Measurements from ENCODE around the gene STAT5B. TPM values are rescaled to one million over a fixed set of nuclear protein-coding genes. Genes with fewer than 3 reads are reported as not detected.

The STAT5B gene
- total RNA-seq, 2 experiments from 2014 or later: 128 to 129 TPM

GRCh38 chr17:42201458-42201772 lies 74.8 kb downstream of the STAT5B start:
- ChIA-PET POLR2A (interaction anchor here (0.9 to 1.2 kb wide), 2 partner anchors 20 to 28 kb away, joined by 3 to 4 read pairs; partner anchors contain the start of gene KCNH4), CTCF (interaction anchor here (1.1 kb wide), 1 partner anchor 80 kb away, joined by 3 read pairs; no protein-coding TSS in a partner anchor)
- H3K27ac Mint-ChIP-seq: no peak overlapping the region

GRCh38 chr17:42200706-42201457 lies 75.3 kb downstream of the STAT5B start:
- Mint-ChIP-seq H3K9me3 (no peaks in the 10 kb centered on the region), H3K27ac (peak overlapping the region; percentile 46), H3K36me3 (ENCODE audit: low read depth) (peaks cover 20% of the 10 kb centered on the region), H3K4me3 (no peak overlapping the region), H3K27me3 (no peaks in the 10 kb centered on the region), H3K4me1 (ENCODE audit: low read depth) (no peaks in the 10 kb centered on the region)
- TF ChIP-seq CTCF (IDR thresholded peaks at IDR 0.05): no peak
- no peak for DNase-seq
- intact Hi-C loops (cut with micrococcal nuclease): no loop called here
- no peak for ATAC-seq
- POLR2A ChIA-PET: interaction anchor here (0.9 kb wide), 1 partner anchor 20 kb away, joined by 3 read pairs; the partner anchor contains the start of gene KCNH4
- CTCF ChIA-PET: interaction anchor here (1.1 to 1.5 kb wide), 2 partner anchors 80 to 121 kb away, joined by 3 read pairs; no protein-coding TSS in a partner anchor

More at GRCh38 chr17:42201458-42201772, 74.8 kb downstream of the STAT5B start:
- intact Hi-C loops (cut with micrococcal nuclease): no loop called here
- Mint-ChIP-seq H3K4me1 (ENCODE audit: low read depth) (no peaks in the 10 kb centered on the region), H3K36me3 (ENCODE audit: low read depth) (peaks cover 20% of the 10 kb centered on the region), H3K27me3 (no peaks in the 10 kb centered on the region), H3K4me3 (no peak overlapping the region), H3K9me3 (no peaks in the 10 kb centered on the region)
- no peak for TF ChIP-seq CTCF (IDR thresholded peaks at IDR 0.05)
- DNase-seq: no peak
- ATAC-seq: no peak

DNA sequence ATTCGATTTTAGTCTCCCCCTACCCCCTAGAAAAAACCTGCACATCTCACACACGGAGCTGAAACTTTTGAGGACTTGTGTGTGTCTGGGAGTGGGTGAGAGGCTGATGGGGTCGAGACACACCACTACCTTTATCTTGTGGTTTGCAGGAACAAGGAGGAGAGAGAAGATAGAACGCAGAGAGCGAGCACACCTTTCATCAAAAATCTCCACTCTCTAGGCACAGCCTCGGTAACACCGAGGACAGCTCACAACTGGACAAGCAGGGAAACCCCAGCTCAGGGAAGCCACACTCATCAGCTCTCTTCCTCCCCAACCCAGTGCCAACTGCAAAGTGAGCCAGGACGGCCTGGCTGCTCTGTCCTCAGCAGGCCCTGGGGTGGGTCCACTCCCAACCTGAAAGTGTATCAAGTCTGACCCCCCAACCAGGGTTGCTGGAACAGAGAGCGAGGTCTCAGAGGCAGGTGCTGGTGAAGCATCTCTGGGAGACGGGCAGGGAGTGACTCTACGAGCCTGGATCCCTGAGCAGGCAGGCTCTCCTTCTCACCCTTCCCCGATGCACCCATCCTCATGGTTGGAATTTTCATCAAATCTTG lies 76.7 kb downstream of the STAT5B start:
- Mint-ChIP-seq H3K4me1 (ENCODE audit: low read depth) (peaks cover 2% of the 10 kb centered on the region), H3K27ac (peak overlapping the region; percentile 43), H3K4me3 (no peak overlapping the region), H3K36me3 (ENCODE audit: low read depth) (peaks cover 15% of the 10 kb centered on the region), H3K9me3 (no peaks in the 10 kb centered on the region), H3K27me3 (no peaks in the 10 kb centered on the region)
- ChIA-PET POLR2A (no interaction called here), CTCF (interaction anchor here (1.3 to 1.5 kb wide), 3 partner anchors 23 to 123 kb away, joined by 3 to 4 read pairs (median 3); no protein-coding TSS in a partner anchor)
- ATAC-seq (no peak), DNase-seq (no peak)
- no peak for TF ChIP-seq CTCF (IDR thresholded peaks at IDR 0.05)
- intact Hi-C loops (cut with micrococcal nuclease): no loop called here

DNA sequence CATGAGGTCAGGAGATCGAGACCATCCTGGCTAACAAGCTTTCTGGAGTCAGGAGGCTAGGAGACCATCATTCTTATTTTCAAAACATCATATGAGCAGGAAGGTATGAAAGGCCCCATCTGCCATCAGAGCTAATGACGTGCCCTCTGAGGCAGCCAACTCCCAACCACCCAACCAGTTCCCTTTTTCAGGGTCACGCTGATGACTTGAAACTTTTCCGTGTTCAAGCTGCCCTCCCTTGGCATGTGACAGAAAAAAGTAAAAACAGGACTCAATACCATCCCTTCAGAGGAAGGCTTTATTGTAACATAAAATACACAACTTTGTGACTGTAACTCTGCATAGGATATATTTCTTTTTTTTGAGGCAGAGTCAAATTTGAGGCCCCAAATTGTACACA lies 77.3 kb downstream of the STAT5B start:
- intact Hi-C loops (cut with micrococcal nuclease): no loop called here
- H3K27ac Mint-ChIP-seq: peak overlapping the region; percentile 26
- no peak for TF ChIP-seq CTCF (IDR thresholded peaks at IDR 0.05)
- no peaks in the 10 kb centered on the region for H3K27me3 Mint-ChIP-seq
- no peak overlapping the region for H3K4me3 Mint-ChIP-seq
- ATAC-seq (no peak), DNase-seq (no peak)
- H3K4me1 Mint-ChIP-seq (ENCODE audit: low read depth): peaks cover 4% of the 10 kb centered on the region
- no peaks in the 10 kb centered on the region for H3K9me3 Mint-ChIP-seq
- H3K36me3 Mint-ChIP-seq (ENCODE audit: low read depth): peaks cover 11% of the 10 kb centered on the region
- CTCF ChIA-PET: interaction anchor here (1.3 to 1.5 kb wide), 2 partner anchors 23 to 31 kb away, joined by 3 to 4 read pairs; no protein-coding TSS in a partner anchor
- POLR2A ChIA-PET: no interaction called here

All from activated CD8-positive, alpha-beta T cell treated with anti-CD3 and anti-CD28 coated beads for 36 hours (primary cell).